Natural killer cell treated with Interleukin-12 subunit alpha and Interleukin-12 subunit beta and Interleukin-15 and Interleukin-18, amount 100 ng/mL, for 72 hours (primary cell): ENCODE measurements around the gene SLC35A2. TPM values are rescaled to one million over a fixed set of nuclear protein-coding genes. Genes with fewer than 3 reads are reported as not detected.

Experiments used
- ATAC-seq, 2 donors: fragments of 150-1000 bp; cut with Tn5 transposase in 1 of 2; sonication (Bioruptor Pico), chemical (Tn5 transposase) in 1 of 2; 2 replicates each; pipeline ENCODE4 v1.10.0; 2021
- DNase-seq: peaks from one replicate; pipeline ENCODE4 v3.0.0; 2022; ENCODE audit warnings: low spot score
- H3K27ac Mint-ChIP-seq, 2 donors: 1 replicate in 1 of 2; 2 replicates in 1 of 2; pipeline ENCODE4 v1.8.0; 2022; ENCODE audit warnings: mixed read lengths in 2 of 2, mild to moderate bottlenecking in 1 of 2, moderate library complexity in 1 of 2
- H3K27me3 Mint-ChIP-seq, 2 donors: 1 replicate in 1 of 2; 2 replicates in 1 of 2; pipeline ENCODE4 v1.8.0; 2022; ENCODE audit warnings: mixed read lengths in 2 of 2
- H3K36me3 Mint-ChIP-seq: one replicate; pipeline ENCODE4 v1.8.0; 2022; ENCODE audit warnings: mixed read lengths
- H3K4me1 Mint-ChIP-seq, 2 donors: 1 replicate in 1 of 2; 2 replicates in 1 of 2; pipeline ENCODE4 v1.8.0; 2022; ENCODE audit warnings: low read depth in 2 of 2, mixed read lengths in 2 of 2, mild to moderate bottlenecking in 1 of 2
- H3K4me3 Mint-ChIP-seq: one replicate; pipeline ENCODE4 v1.8.0; 2022; ENCODE audit warnings: mixed read lengths
- H3K9me3 Mint-ChIP-seq: 2 replicates; pipeline ENCODE4 v1.8.0; 2022; ENCODE audit warnings: mixed read lengths
- total RNA-seq, 2 donors: library from RNA; stranded (reverse); gene quantifications; one replicate each; pipeline ENCODE4 v1.2.3, GENCODE V29; 2022

The SLC35A2 gene
- total RNA-seq, 2 donors from 2014 or later: 25.5 to 26.9 TPM

DNA sequence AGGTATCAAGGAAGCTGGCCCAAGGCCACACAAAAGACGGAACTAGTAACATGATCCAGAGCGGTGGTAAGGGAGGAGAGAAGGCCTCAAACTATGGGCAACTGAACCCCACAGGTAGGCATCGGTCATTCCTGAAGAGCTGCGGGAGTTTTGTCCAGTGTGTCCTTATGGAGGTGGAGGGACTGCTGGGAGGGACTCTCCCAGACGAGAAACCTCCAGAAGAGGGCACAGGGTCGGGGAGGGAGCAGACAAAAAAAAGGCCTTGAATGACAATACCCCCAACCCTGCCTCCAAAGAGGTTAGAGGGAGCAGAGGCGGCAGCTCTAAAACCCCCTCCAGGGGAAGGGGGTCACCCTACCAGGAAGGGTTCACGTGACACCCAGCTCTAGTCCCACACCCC is 7.3 kb downstream of the SLC35A2 start:
- H3K27me3 Mint-ChIP-seq: peaks cover 0 to 4% of the 10 kb centered on the region in 2 donors
- H3K4me1 Mint-ChIP-seq: peaks cover 0 to 23% of the 10 kb centered on the region in 2 donors
- ATAC-seq: no peak
- no peaks in the 10 kb centered on the region for H3K9me3 Mint-ChIP-seq
- H3K36me3 Mint-ChIP-seq: peaks cover 4% of the 10 kb centered on the region
- no peak overlapping the region for H3K4me3 Mint-ChIP-seq
- peak overlapping the region in 1 of 2 donors; percentile 80 for H3K27ac Mint-ChIP-seq
- no peak for DNase-seq

DNA sequence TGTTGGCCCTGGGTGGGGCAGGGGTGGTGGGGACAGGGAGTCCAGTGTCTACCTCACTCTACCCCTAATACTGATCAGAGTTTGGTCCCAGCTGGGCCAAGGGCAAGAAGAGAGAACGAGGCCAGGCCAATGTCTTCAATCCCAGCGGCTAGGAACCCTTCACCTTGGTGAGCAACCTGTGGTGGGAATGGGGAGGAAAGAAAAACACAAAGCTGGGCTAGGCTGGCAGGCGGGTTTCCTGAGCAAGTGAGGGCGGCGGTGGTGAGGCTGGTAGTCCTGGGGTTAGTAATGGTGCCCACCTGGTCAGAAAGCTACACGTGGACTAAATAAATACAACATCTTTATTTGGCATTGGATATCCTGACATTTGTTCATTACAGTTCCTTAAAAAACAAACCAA is 8.2 kb downstream of the SLC35A2 start:
- no peak overlapping the region for H3K27ac Mint-ChIP-seq
- no peak for DNase-seq
- no peak for ATAC-seq
- H3K9me3 Mint-ChIP-seq: no peaks in the 10 kb centered on the region
- peaks cover 4% of the 10 kb centered on the region for H3K36me3 Mint-ChIP-seq
- H3K4me1 Mint-ChIP-seq: peaks cover under 1 to 19% of the 10 kb centered on the region in 2 donors
- H3K27me3 Mint-ChIP-seq: no peaks in the 10 kb centered on the region
- H3K4me3 Mint-ChIP-seq: no peak overlapping the region

GRCh38 chrX:48902776-48903175 is 8.7 kb downstream of the SLC35A2 start:
- Mint-ChIP-seq H3K27me3 (no peaks in the 10 kb centered on the region), H3K36me3 (peaks cover 4% of the 10 kb centered on the region)

DNA sequence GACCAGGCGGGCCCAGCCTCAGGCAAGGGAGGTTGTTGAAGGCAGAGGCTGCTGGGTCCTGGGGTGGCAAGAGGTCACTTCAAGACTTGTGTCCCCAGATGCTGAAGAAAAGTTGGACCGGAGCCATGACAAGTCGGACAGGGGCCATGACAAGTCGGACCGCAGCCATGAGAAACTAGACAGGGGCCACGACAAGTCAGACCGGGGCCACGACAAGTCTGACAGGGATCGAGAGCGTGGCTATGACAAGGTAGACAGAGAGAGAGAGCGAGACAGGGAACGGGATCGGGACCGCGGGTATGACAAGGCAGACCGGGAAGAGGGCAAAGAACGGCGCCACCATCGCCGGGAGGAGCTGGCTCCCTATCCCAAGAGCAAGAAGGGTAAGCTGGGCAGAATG is 9.3 kb downstream of the SLC35A2 start:
- Mint-ChIP-seq H3K27ac (peak overlapping the region in 1 of 2 donors; percentile 35), H3K4me3 (no peak overlapping the region), H3K36me3 (peaks cover 4% of the 10 kb centered on the region), H3K4me1 (peaks cover 5 to 24% of the 10 kb centered on the region in 2 donors), H3K9me3 (no peaks in the 10 kb centered on the region), H3K27me3 (no peaks in the 10 kb centered on the region)
- DNase-seq (no peak), ATAC-seq (no peak)

More at GRCh38 chrX:48902776-48903175, 8.7 kb downstream of the SLC35A2 start:
- ATAC-seq: no peak
- no peaks in the 10 kb centered on the region for H3K9me3 Mint-ChIP-seq
- no peak overlapping the region for H3K27ac Mint-ChIP-seq
- H3K4me3 Mint-ChIP-seq: no peak overlapping the region
- peaks cover 5 to 21% of the 10 kb centered on the region in 2 donors for H3K4me1 Mint-ChIP-seq
- DNase-seq: no peak

- ATAC-seq (no peak), DNase-seq (no peak)
- no peaks in the 10 kb centered on the region for H3K27me3 Mint-ChIP-seq
- H3K9me3 Mint-ChIP-seq: no peaks in the 10 kb centered on the region
- peaks cover 11 to 31% of the 10 kb centered on the region in 2 donors for H3K4me1 Mint-ChIP-seq
- no peak overlapping the region for H3K4me3 Mint-ChIP-seq
- no peak overlapping the region for H3K27ac Mint-ChIP-seq
- peaks cover 4% of the 10 kb centered on the region for H3K36me3 Mint-ChIP-seq
Observed at GRCh38 chrX:48901069-48901468, 10.4 kb downstream of the SLC35A2 start.

GRCh38 chrX:48899078-48899410 is 12.4 kb downstream of the SLC35A2 start:
- Mint-ChIP-seq H3K36me3 (peaks cover 4% of the 10 kb centered on the region), H3K4me1 (peaks cover 11 to 35% of the 10 kb centered on the region in 2 donors), H3K27ac (peak overlapping the region in 1 of 2 donors; percentile 88), H3K4me3 (peak overlapping the region; percentile 32), H3K9me3 (no peaks in the 10 kb centered on the region), H3K27me3 (no peaks in the 10 kb centered on the region)
- no peak for ATAC-seq
- no peak for DNase-seq

- Mint-ChIP-seq H3K4me1 (peaks cover 11 to 35% of the 10 kb centered on the region in 2 donors), H3K27me3 (no peaks in the 10 kb centered on the region), H3K36me3 (peaks cover 4% of the 10 kb centered on the region), H3K9me3 (no peaks in the 10 kb centered on the region), H3K4me3 (peak within 1 kb of the TSS; percentile 86), H3K27ac (peak within 1 kb of the TSS; percentile 85 to 88)
- ATAC-seq: peak; percentile 93 to 95
- DNase-seq: peak; percentile 91
Observed at GRCh38 chrX:48897625-48898306, 13.7 kb downstream of the SLC35A2 start, which contains the start of the genes PQBP1 and TIMM17B. TSS of gene PQBP1 (plus strand) at chrX:48897930. CDS start at chrX:48898510, 580 bp downstream. TSS of gene TIMM17B (minus strand) at chrX:48897768. CDS start at chrX:48897749, 19 bp downstream.

- Mint-ChIP-seq H3K9me3 (no peaks in the 10 kb centered on the region), H3K27ac (peak overlapping the region; percentile 85 to 88), H3K27me3 (no peaks in the 10 kb centered on the region), H3K4me1 (peaks cover 11 to 34% of the 10 kb centered on the region in 2 donors), H3K36me3 (peaks cover 3% of the 10 kb centered on the region), H3K4me3 (peak overlapping the region; percentile 86)
- peak; percentile 78 for DNase-seq
- ATAC-seq: peak; percentile 48 to 49
Observed at GRCh38 chrX:48897157-48897624, 14.3 kb downstream of the SLC35A2 start.

- no peak for ATAC-seq
Observed at GRCh38 chrX:48896611-48897011, 14.8 kb downstream of the SLC35A2 start.

DNA sequence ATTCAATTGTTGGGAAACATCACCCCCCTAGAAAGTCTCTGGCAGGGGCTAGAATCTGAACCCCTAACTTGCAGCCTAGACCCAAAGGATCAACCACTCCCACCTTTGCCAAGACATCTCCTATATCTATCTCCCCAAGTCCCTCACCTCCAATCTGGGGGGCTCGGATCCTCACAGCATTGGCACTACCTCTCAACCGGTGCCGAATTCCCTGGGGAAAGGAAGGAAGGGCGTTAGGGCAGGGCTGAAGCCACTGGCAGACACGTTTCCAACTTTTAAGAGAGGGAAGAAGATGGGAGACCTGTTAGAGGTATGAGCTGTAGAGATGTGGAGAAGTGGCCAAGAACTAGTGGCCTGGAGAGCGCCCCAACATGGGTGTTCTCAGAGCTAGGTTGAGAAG is 16.6 kb downstream of the SLC35A2 start:
- peaks cover 0 to 4% of the 10 kb centered on the region in 2 donors for H3K27me3 Mint-ChIP-seq
- ATAC-seq (no peak), DNase-seq (no peak)
- peaks cover 21 to 35% of the 10 kb centered on the region in 2 donors for H3K4me1 Mint-ChIP-seq
- peak overlapping the region; percentile 62 for H3K4me3 Mint-ChIP-seq
- H3K27ac Mint-ChIP-seq: no peak overlapping the region
- no peaks in the 10 kb centered on the region for H3K36me3 Mint-ChIP-seq
- H3K9me3 Mint-ChIP-seq: no peaks in the 10 kb centered on the region

More at GRCh38 chrX:48896611-48897011, 14.8 kb downstream of the SLC35A2 start:
- no peak for DNase-seq
- Mint-ChIP-seq H3K27me3 (no peaks in the 10 kb centered on the region), H3K27ac (peak overlapping the region; percentile 85 to 88), H3K36me3 (no peaks in the 10 kb centered on the region), H3K4me1 (peaks cover 11 to 29% of the 10 kb centered on the region in 2 donors), H3K9me3 (no peaks in the 10 kb centered on the region), H3K4me3 (peak overlapping the region; percentile 86)

DNA sequence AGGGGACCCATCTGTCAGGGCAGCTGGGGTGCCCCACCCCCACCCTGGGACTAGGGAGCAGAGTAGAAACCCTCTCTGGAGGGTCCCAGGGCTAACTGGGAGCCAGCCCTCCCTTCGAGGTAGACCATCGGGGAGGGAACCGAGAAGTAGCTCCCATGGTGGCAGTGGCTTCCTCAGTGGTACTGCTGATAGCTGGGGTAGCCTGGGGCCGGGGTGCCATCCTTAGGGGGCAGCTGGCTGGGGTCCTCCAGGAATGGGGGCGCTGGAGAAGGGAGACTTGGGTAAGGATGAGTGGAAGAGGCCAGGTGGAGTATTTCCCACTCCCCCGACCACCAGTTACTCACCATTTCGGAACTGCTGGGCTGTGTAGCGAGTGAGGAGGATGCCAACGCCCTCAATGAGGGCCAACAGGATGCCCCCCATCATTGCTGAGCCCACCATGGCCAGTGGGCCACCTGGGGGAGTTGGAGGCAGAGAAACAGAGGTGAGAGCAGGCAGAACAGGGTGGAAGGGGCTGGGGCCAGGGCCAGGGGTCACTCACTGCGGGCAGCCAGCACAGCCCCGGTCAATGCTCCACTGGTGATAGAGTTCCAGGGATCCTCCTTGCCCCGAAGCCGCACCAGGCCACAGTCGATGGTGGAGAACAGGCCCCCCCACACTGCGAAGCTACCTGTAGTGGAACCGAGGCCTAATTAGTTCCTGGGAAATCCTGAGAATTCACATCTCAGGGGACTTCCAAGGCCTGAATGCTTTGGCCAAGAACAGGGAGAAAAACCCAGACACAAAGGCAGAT is 17.7 kb downstream of the SLC35A2 start:
- ATAC-seq (no peak), DNase-seq (no peak)
- Mint-ChIP-seq H3K4me1 (peaks cover 21 to 35% of the 10 kb centered on the region in 2 donors), H3K27ac (peak overlapping the region in 1 of 2 donors; percentile 3), H3K9me3 (no peaks in the 10 kb centered on the region), H3K4me3 (no peak overlapping the region), H3K27me3 (peaks cover 0 to 4% of the 10 kb centered on the region in 2 donors), H3K36me3 (no peaks in the 10 kb centered on the region)

- Mint-ChIP-seq H3K4me3 (no peak overlapping the region), H3K27me3 (peaks cover 0 to 4% of the 10 kb centered on the region in 2 donors), H3K27ac (peak overlapping the region in 1 of 2 donors; percentile 3), H3K4me1 (peaks cover 17 to 29% of the 10 kb centered on the region in 2 donors), H3K36me3 (no peaks in the 10 kb centered on the region), H3K9me3 (no peaks in the 10 kb centered on the region)
- DNase-seq (no peak), ATAC-seq (no peak)
Observed at GRCh38 chrX:48892896-48893295, 18.6 kb downstream of the SLC35A2 start.

DNA sequence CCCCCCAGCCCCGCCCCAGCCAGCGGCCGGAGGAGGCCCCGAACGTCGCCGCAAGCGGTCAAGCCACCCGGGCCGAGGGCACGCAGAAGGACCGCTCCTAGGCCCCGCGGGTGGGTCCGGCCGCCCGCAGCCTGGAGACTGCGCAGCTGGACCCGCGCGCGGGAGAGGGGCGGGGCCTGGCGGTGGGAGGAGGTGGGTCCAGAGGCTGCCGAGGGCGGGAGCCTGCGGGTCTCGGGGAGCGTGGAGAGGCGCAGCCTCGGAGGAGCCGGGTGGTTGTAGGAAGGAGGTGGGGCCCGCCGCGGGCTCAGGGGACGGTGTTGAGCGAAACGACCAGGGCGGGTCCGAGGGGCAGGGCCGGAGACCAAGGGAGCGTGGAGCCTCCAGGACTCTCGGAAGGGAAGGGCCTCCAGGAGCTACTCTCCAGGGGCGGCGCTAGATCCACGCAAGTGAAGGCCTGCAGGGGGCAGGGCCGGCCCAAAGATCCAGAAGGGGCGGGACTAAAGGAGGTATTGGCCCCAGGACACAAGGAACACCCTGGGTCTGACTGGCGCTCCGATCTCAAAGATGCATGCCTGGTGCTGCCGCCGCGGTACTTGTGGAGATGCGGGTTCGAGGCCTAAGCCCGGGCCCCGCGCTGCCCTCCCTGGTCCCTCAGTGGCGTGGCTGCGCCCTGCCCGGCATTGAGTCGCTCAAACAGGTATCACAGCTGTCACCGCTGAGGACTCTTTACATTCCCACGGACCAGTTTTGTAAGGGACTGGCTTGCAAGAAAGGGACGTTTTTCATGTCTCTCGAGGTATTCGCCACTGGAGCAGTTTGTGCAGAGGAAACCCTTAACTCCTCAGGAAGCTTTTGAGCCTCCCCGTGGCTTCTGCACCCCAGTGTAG is 19.8 kb downstream of the SLC35A2 start:
- Mint-ChIP-seq H3K27ac (no peak overlapping the region), H3K4me3 (peak overlapping the region; percentile 85)
- peak; percentile 93 to 96 for ATAC-seq

More for the DNA sequence above, 19.8 kb downstream of the SLC35A2 start:
- no peaks in the 10 kb centered on the region for H3K36me3 Mint-ChIP-seq
- peak; percentile 81 for DNase-seq
- H3K4me1 Mint-ChIP-seq: peaks cover 13 to 22% of the 10 kb centered on the region in 2 donors
- H3K27me3 Mint-ChIP-seq: peaks cover 0 to 4% of the 10 kb centered on the region in 2 donors
- no peaks in the 10 kb centered on the region for H3K9me3 Mint-ChIP-seq
